CD1c-positive myeloid dendritic cell (primary cell): ENCODE data around the gene MS4A18.

ENCODE experiments used
- DNase-seq: peaks from one replicate; pipeline ENCODE4 v3.0.0-alpha.2; 2016; ENCODE audit errors: extremely low spot score

The MS4A18 gene

GRCh38 chr11:60788401-60789125 is 64.0 kb downstream of the MS4A18 start:
- no peak for DNase-seq

GRCh38 chr11:60790726-60791125 is 66.2 kb downstream of the MS4A18 start:
- DNase-seq, result no peak

GRCh38 chr11:60791153-60791933 is 66.8 kb downstream of the MS4A18 start:
- DNase-seq, result no peak

- DNase-seq, result no peak
Measured at GRCh38 chr11:60792521-60792920, 68.0 kb downstream of the MS4A18 start.
